Measurements from ENCODE around the gene KLHL15. TPM values are rescaled to one million over a fixed set of nuclear protein-coding genes. Genes with fewer than 3 reads are reported as not detected.
A peak's percentile ranks its signal among the peaks of the same experiment; 100 is the strongest.

Gene KLHL15
- total RNA-seq, 4 donors from 2014 or later = 3.1 to 7.4 (median 5.5) TPM

GRCh38 chrX:23952984-23953907 is 73.7 kb downstream of the KLHL15 start:
- H3K27me3 ChIP-seq = no peaks in the 10 kb centered on the region
- no peak overlapping the region for H3K4me3 ChIP-seq
- TF ChIP-seq POLR2A (IDR thresholded peaks at IDR 0.05) (no peak), CTCF (IDR thresholded peaks at IDR 0.05) (no peak)
- H3K9me3 ChIP-seq = no peaks in the 10 kb centered on the region
- no peaks in the 10 kb centered on the region for H3K36me3 ChIP-seq
- H3K27ac ChIP-seq = peak overlapping the region in 3 of 4 donors; percentile 22 to 48 (median 44)
- H3K4me1 ChIP-seq = no peaks in the 10 kb centered on the region
- DNase-seq = peak in 2 of 3 donors; percentile 27 to 54

DNA sequence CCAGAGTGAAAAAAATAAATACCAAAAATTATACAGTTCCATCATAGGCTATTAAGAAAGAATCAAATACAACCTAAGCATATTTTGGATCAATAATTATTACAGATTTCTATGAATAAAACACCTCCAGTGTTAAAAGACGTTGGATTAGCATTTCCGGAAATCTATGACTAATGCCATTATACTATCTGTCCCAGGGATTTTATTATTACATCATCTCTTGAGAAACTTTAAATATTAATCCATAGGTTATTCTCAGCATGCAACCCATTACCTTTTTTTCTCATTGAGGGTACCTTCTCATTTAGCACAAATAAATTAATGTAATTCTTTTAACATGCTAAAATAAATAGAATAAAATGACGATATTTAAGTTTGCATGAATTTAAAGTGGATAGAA is 74.6 kb downstream of the KLHL15 start:
- Histone ChIP-seq H3K9me3 (no peaks in the 10 kb centered on the region), H3K4me3 (no peak overlapping the region), H3K27me3 (no peaks in the 10 kb centered on the region), H3K27ac (no peak overlapping the region), H3K36me3 (no peaks in the 10 kb centered on the region), H3K4me1 (no peaks in the 10 kb centered on the region)
- no peak for TF ChIP-seq POLR2A (IDR thresholded peaks at IDR 0.05)
- TF ChIP-seq CTCF (IDR thresholded peaks at IDR 0.05) = no peak
- DNase-seq = no peak

- TF ChIP-seq POLR2A (IDR thresholded peaks at IDR 0.05) (no peak), CTCF (IDR thresholded peaks at IDR 0.05) (no peak)
- H3K36me3 ChIP-seq = no peaks in the 10 kb centered on the region
- no peak for DNase-seq
- no peak overlapping the region for H3K27ac ChIP-seq
- no peaks in the 10 kb centered on the region for H3K27me3 ChIP-seq
- H3K4me3 ChIP-seq = no peak overlapping the region
- H3K9me3 ChIP-seq = no peaks in the 10 kb centered on the region
- no peaks in the 10 kb centered on the region for H3K4me1 ChIP-seq
Measured at GRCh38 chrX:23945206-23945605, 81.8 kb downstream of the KLHL15 start.

- Histone ChIP-seq H3K27me3 (no peaks in the 10 kb centered on the region), H3K36me3 (no peaks in the 10 kb centered on the region), H3K4me3 (no peak overlapping the region), H3K9me3 (no peaks in the 10 kb centered on the region), H3K4me1 (no peaks in the 10 kb centered on the region), H3K27ac (no peak overlapping the region)
- DNase-seq = no peak
- TF ChIP-seq POLR2A (IDR thresholded peaks at IDR 0.05) = no peak
- no peak for TF ChIP-seq CTCF (IDR thresholded peaks at IDR 0.05)
Measured at GRCh38 chrX:23944234-23944633, 82.8 kb downstream of the KLHL15 start.

DNA sequence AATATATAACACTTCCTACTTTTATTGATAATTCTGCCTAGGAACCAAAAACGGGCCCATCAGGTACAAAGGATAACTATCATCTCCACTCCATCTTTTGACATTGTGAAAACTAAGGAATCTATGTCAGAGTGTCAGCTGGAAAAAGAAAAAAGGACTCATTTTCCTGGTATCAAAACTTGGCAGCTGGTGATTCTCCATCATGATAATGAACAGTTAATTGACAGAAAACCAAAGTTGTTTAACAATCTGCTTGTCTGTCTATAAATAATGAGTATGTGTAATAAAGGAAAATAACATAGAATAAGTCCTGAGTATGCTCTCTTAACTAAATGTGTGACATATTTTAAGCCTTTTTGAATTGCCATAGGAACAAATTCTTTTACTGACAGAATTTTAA is 87.8 kb downstream of the KLHL15 start:
- no peaks in the 10 kb centered on the region for H3K9me3 ChIP-seq
- no peak overlapping the region for H3K4me3 ChIP-seq
- H3K27me3 ChIP-seq = no peaks in the 10 kb centered on the region
- no peaks in the 10 kb centered on the region for H3K36me3 ChIP-seq
- no peak for DNase-seq
- TF ChIP-seq POLR2A (IDR thresholded peaks at IDR 0.05) (no peak), CTCF (IDR thresholded peaks at IDR 0.05) (no peak)
- no peak overlapping the region for H3K27ac ChIP-seq
- no peaks in the 10 kb centered on the region for H3K4me1 ChIP-seq

All from Peyer's patch (tissue), 4 donors.